ENCODE measurements around the gene WDR64.
"Not testable (repeated sequence)": the region's sequence is repeated elsewhere in the genome, so short reads cannot be mapped to it uniquely, and the experiment has no call there.

The WDR64 gene

DNA sequence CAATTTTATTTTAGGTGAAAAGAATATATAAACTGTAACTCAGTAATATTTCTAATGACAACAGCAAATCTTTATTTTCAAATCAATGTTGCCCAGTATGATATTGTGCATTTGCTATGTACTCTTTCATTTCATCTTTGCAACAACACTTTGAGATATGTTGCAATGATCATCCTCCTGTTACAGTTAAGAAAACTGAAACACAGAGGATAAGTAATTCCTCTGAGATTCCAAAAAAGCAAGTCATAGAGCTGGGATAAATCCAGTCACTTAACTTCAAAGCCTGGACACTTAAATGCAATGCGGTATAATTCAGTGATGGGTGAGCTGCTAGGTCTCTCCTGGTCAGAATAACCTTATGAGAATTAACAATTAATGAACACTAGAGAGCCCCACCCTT, 147.3 kb downstream of the WDR64 start:
- no peak overlapping the region for H3K4me3 ChIP-seq (ENCODE audit: low read depth, low read length, poor library complexity, severe bottlenecking)
- no peaks in the 10 kb centered on the region for H3K9me2 ChIP-seq (ENCODE audit: low read depth, low read length)
- H3K4me1 ChIP-seq (ENCODE audit: insufficient read depth, low read length, severe bottlenecking): no peaks in the 10 kb centered on the region
- H3K27me3 ChIP-seq (ENCODE audit: insufficient read depth, low read length): no peaks in the 10 kb centered on the region
- no peaks in the 10 kb centered on the region for H3K79me2 ChIP-seq (ENCODE audit: insufficient read depth, low read length)
- no peak overlapping the region for H2AFZ ChIP-seq (ENCODE audit: low read length)
- no peaks in the 10 kb centered on the region for H4K20me1 ChIP-seq (ENCODE audit: insufficient read depth, low read length)
- no peak overlapping the region for H3K9ac ChIP-seq (ENCODE audit: low read length)
- no peaks in the 10 kb centered on the region for H3K9me3 ChIP-seq (ENCODE audit: low read length)
- TF ChIP-seq, protein P1, sequence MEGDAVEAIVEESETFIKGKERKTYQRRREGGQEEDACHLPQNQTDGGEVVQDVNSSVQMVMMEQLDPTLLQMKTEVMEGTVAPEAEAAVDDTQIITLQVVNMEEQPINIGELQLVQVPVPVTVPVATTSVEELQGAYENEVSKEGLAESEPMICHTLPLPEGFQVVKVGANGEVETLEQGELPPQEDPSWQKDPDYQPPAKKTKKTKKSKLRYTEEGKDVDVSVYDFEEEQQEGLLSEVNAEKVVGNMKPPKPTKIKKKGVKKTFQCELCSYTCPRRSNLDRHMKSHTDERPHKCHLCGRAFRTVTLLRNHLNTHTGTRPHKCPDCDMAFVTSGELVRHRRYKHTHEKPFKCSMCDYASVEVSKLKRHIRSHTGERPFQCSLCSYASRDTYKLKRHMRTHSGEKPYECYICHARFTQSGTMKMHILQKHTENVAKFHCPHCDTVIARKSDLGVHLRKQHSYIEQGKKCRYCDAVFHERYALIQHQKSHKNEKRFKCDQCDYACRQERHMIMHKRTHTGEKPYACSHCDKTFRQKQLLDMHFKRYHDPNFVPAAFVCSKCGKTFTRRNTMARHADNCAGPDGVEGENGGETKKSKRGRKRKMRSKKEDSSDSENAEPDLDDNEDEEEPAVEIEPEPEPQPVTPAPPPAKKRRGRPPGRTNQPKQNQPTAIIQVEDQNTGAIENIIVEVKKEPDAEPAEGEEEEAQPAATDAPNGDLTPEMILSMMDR (IDR thresholded peaks at IDR 0.05; ENCODE audit: low read length): no peak
- TF ChIP-seq EZH2 (IDR thresholded peaks at IDR 0.05; ENCODE audit: borderline replicate concordance, low read length): no peak
- no peak overlapping the region for H3K4me2 ChIP-seq (ENCODE audit: low read length)
- H3F3A ChIP-seq (ENCODE audit: insufficient read depth, low read length): no peaks in the 10 kb centered on the region
- H3K27ac ChIP-seq (ENCODE audit: low read depth, low read length, poor library complexity, severe bottlenecking): no peak overlapping the region
- no peaks in the 10 kb centered on the region for H3K36me3 ChIP-seq (ENCODE audit: insufficient read depth, low read length)

DNA sequence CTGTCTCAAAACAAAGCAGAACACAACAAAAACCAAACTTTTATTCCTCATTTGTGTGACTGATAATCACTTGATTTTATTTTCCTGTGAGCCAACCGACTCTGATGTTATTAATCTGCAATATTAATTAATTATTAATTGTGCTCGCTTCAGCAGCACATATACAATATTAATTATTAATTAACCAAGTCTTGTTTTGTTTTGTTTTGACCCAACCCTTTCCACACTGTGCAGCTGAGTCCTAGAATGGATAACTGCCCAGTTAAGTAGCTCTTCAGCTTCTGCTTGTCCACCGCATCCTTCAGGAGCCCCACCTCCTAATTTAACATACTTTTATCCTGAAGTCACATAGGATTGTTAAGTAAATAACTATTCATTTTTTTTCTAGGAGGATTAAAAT, 148.6 kb downstream of the WDR64 start:
- H3K36me3 ChIP-seq (ENCODE audit: insufficient read depth, low read length): no peaks in the 10 kb centered on the region
- no peak overlapping the region for H3K9ac ChIP-seq (ENCODE audit: low read length)
- no peaks in the 10 kb centered on the region for H4K20me1 ChIP-seq (ENCODE audit: insufficient read depth, low read length)
- H3K4me3 ChIP-seq (ENCODE audit: low read depth, low read length, poor library complexity, severe bottlenecking): no peak overlapping the region
- H3K4me1 ChIP-seq (ENCODE audit: insufficient read depth, low read length, severe bottlenecking): no peaks in the 10 kb centered on the region
- no peaks in the 10 kb centered on the region for H3K27me3 ChIP-seq (ENCODE audit: insufficient read depth, low read length)
- H3K9me2 ChIP-seq (ENCODE audit: low read depth, low read length): no peaks in the 10 kb centered on the region
- H3K9me3 ChIP-seq (ENCODE audit: low read length): no peaks in the 10 kb centered on the region
- TF ChIP-seq, protein P1 (IDR thresholded peaks at IDR 0.05; ENCODE audit: low read length): no peak
- TF ChIP-seq EZH2 (IDR thresholded peaks at IDR 0.05; ENCODE audit: borderline replicate concordance, low read length): no peak
- H3F3A ChIP-seq (ENCODE audit: insufficient read depth, low read length): no peaks in the 10 kb centered on the region
- no peak overlapping the region for H3K4me2 ChIP-seq (ENCODE audit: low read length)
- no peaks in the 10 kb centered on the region for H3K79me2 ChIP-seq (ENCODE audit: insufficient read depth, low read length)
- H3K27ac ChIP-seq (ENCODE audit: low read depth, low read length, poor library complexity, severe bottlenecking): no peak overlapping the region
- H2AFZ ChIP-seq (ENCODE audit: low read length): no peak overlapping the region

DNA sequence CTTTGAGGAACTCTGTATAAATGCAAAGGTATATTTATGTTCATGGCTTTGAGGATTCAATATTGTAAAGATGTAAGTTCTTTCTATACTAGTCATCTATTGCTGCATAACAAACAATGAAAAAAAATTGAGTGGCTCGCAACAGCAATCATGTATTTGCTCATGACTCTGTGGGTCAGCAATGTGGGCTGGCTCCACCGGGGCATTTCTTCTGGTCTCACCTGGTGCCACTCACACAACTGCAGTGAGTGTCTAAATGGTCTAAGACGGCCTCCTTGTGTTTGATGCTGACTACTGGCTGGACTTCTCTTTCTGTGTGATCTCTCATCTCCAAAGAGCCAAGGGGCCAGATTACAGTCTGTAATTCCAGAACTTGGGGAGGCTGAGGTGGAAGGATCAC, 150.8 kb downstream of the WDR64 start:
- Histone ChIP-seq H2AFZ (ENCODE audit: low read length) (no peak overlapping the region), H4K20me1 (ENCODE audit: insufficient read depth, low read length) (no peaks in the 10 kb centered on the region), H3K27me3 (ENCODE audit: insufficient read depth, low read length) (no peaks in the 10 kb centered on the region), H3K9me2 (ENCODE audit: low read depth, low read length) (no peaks in the 10 kb centered on the region), H3K4me3 (ENCODE audit: low read depth, low read length, poor library complexity, severe bottlenecking) (no peak overlapping the region), H3K4me1 (ENCODE audit: insufficient read depth, low read length, severe bottlenecking) (no peaks in the 10 kb centered on the region), H3K9ac (ENCODE audit: low read length) (no peak overlapping the region), H3K4me2 (ENCODE audit: low read length) (no peak overlapping the region), H3K36me3 (ENCODE audit: insufficient read depth, low read length) (no peaks in the 10 kb centered on the region), H3K9me3 (ENCODE audit: low read length) (no peaks in the 10 kb centered on the region), H3K79me2 (ENCODE audit: insufficient read depth, low read length) (no peaks in the 10 kb centered on the region), H3K27ac (ENCODE audit: low read depth, low read length, poor library complexity, severe bottlenecking) (no peak overlapping the region), H3F3A (ENCODE audit: insufficient read depth, low read length) (no peaks in the 10 kb centered on the region)
- TF ChIP-seq, protein P1 (IDR thresholded peaks at IDR 0.05; ENCODE audit: low read length): no peak
- TF ChIP-seq EZH2 (IDR thresholded peaks at IDR 0.05; ENCODE audit: borderline replicate concordance, low read length): no peak

DNA sequence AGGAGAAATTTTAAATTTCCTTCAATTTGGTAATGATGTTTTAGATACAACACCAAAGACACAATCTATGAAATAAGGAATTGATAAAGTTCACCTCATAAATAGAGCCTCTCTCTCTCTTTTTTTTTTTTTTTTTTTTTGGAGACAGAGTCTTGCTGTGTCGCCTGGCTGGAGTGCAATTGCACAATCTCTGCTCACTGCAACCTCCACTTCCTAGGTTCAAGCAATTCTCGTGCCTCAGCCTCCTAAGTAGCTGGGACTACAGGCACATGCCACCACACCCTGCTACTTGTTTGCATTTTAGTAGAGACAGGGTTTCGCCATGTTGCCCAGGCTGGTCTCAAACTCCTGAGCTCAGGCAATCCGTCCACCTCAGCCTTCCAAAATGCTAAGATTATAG, 152.6 kb downstream of the WDR64 start:
- H3K4me1 ChIP-seq (ENCODE audit: insufficient read depth, low read length, severe bottlenecking); H3K9me2 ChIP-seq (ENCODE audit: low read depth, low read length); H3K4me2 ChIP-seq (ENCODE audit: low read length); H3K27ac ChIP-seq (ENCODE audit: low read depth, low read length, poor library complexity, severe bottlenecking); H3K36me3 ChIP-seq (ENCODE audit: insufficient read depth, low read length); H2AFZ ChIP-seq (ENCODE audit: low read length); H3K9me3 ChIP-seq (ENCODE audit: low read length); H3K27me3 ChIP-seq (ENCODE audit: insufficient read depth, low read length); H3K79me2 ChIP-seq (ENCODE audit: insufficient read depth, low read length); H4K20me1 ChIP-seq (ENCODE audit: insufficient read depth, low read length); H3K9ac ChIP-seq (ENCODE audit: low read length); H3F3A ChIP-seq (ENCODE audit: insufficient read depth, low read length); H3K4me3 ChIP-seq (ENCODE audit: low read depth, low read length, poor library complexity, severe bottlenecking): not testable (repeated sequence)
